C4-2B (cell line): ENCODE data around the gene PTPRN2.

Experiments used
- ZFX ChIP-seq: fragments of 450-650 bp; IDR thresholded peaks from 2 replicates; pipeline ENCODE4 v1.6.1; 2017
- TF ChIP-seq, protein P1 (sequence below): fragments of 450-650 bp; conservative IDR thresholded peaks from 2 replicates; pipeline ENCODE4 v1.5.1; 2017; ENCODE audit warnings: mild to moderate bottlenecking

DNA sequence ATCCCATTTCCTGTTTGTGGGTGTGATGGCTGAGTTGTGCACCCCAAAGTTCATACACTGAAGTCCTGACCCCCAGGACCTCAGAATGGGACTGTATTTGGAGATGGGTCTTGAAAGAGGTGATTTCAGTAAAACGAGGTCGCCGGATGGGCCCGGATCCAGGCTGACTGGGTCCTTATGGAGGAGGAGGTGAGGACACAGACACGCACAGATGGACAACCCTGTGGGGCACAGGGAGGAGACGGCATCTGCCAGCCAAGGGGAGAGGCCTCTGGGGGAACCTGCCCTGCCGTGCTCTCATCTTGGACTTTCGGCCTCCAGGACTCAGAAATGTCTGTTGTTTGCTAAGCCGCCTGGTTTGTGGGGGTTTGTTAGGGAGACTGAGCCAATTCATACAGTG lies 61.1 kb downstream of the PTPRN2 start:
- TF ChIP-seq, protein P1, sequence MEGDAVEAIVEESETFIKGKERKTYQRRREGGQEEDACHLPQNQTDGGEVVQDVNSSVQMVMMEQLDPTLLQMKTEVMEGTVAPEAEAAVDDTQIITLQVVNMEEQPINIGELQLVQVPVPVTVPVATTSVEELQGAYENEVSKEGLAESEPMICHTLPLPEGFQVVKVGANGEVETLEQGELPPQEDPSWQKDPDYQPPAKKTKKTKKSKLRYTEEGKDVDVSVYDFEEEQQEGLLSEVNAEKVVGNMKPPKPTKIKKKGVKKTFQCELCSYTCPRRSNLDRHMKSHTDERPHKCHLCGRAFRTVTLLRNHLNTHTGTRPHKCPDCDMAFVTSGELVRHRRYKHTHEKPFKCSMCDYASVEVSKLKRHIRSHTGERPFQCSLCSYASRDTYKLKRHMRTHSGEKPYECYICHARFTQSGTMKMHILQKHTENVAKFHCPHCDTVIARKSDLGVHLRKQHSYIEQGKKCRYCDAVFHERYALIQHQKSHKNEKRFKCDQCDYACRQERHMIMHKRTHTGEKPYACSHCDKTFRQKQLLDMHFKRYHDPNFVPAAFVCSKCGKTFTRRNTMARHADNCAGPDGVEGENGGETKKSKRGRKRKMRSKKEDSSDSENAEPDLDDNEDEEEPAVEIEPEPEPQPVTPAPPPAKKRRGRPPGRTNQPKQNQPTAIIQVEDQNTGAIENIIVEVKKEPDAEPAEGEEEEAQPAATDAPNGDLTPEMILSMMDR: no peak
- no peak for TF ChIP-seq ZFX
